HG03196 (cell line): Measurements from ENCODE around the gene ARAF.
"Not testable (repeated sequence)": the region's sequence is repeated elsewhere in the genome, so short reads cannot be mapped to it uniquely, and the experiment has no call there.

Experiments
- ATAC-seq: cut with Tn5 transposase; IDR thresholded peaks from one replicate; pipeline ENCODE4 v1.9.1; 2021; ENCODE audit not compliant: unreplicated experiment

Gene ARAF

GRCh38 chrX:47584714-47585113, 23.7 kb downstream of the ARAF start:
- ATAC-seq: no peak

- no peak for ATAC-seq
Measured at GRCh38 chrX:47585273-47585672, 24.3 kb downstream of the ARAF start.

GRCh38 chrX:47586043-47586787, 25.2 kb downstream of the ARAF start:
- no peak for ATAC-seq

- ATAC-seq: no peak
Measured at GRCh38 chrX:47587091-47587891, 26.3 kb downstream of the ARAF start.

GRCh38 chrX:47587906-47588735, 27.1 kb downstream of the ARAF start:
- no peak for ATAC-seq

- ATAC-seq: no peak
Measured at GRCh38 chrX:47590984-47591383, 30.0 kb downstream of the ARAF start.

- no peak for ATAC-seq
Measured at GRCh38 chrX:47593522-47593921, 32.5 kb downstream of the ARAF start.

- ATAC-seq: no peak
Measured at GRCh38 chrX:47595716-47596251, 34.8 kb downstream of the ARAF start.

GRCh38 chrX:47596256-47596655, 35.3 kb downstream of the ARAF start:
- no peak for ATAC-seq

GRCh38 chrX:47597222-47597621, 36.2 kb downstream of the ARAF start:
- no peak for ATAC-seq

- ATAC-seq: not testable (repeated sequence)
Measured at GRCh38 chrX:47603125-47603524, 42.1 kb downstream of the ARAF start.

GRCh38 chrX:47605024-47605423, 44.0 kb downstream of the ARAF start:
- no peak for ATAC-seq

- ATAC-seq: no peak
Measured at GRCh38 chrX:47607091-47607490, 46.1 kb downstream of the ARAF start.

- ATAC-seq: no peak
Measured at GRCh38 chrX:47608130-47608810, 47.3 kb downstream of the ARAF start.

GRCh38 chrX:47610511-47610910, 49.5 kb downstream of the ARAF start:
- ATAC-seq: no peak

GRCh38 chrX:47611489-47611888, 50.5 kb downstream of the ARAF start:
- ATAC-seq: no peak

GRCh38 chrX:47611926-47612325, 50.9 kb downstream of the ARAF start:
- no peak for ATAC-seq

- ATAC-seq: no peak
Measured at GRCh38 chrX:47612418-47612817, 51.4 kb downstream of the ARAF start.

- ATAC-seq: no peak
Measured at GRCh38 chrX:47613082-47613481, 52.1 kb downstream of the ARAF start.

GRCh38 chrX:47614618-47615017, 53.6 kb downstream of the ARAF start:
- ATAC-seq: no peak
